ENCODE data around the gene RAB35. TPM values are rescaled to one million over a fixed set of nuclear protein-coding genes. Genes with fewer than 3 reads are reported as not detected.

Gene RAB35
- total RNA-seq, 1 donor from 2014 or later: 44.4 TPM

DNA sequence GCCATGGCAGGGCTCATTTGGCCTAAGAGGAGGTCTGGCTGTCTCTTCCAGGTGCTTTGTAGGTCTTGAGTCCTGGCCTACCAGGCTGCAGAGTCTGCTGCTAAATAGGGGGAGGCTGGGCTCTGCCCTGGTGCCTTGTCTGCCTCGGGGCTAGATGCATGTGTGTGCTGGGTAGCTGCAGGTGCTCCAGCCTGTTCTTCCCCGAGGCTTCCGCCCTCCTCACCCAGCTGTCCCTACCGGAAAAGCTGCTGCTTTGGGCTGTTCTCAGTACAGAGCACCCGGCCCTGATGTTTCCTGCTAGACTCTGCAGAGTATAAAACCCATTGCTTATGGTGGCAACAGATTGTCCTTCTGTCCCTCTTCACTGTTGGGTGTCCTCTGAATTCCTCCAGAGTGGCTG, 37.7 kb downstream of the RAB35 start:
- H3K27ac Mint-ChIP-seq (ENCODE audit: unreplicated experiment): no peak overlapping the region
- no peak overlapping the region for H3K4me3 Mint-ChIP-seq (ENCODE audit: unreplicated experiment)
- H3K9me3 Mint-ChIP-seq (ENCODE audit: low read depth): no peaks in the 10 kb centered on the region
- H3K36me3 Mint-ChIP-seq (ENCODE audit: low read depth): no peaks in the 10 kb centered on the region
- peaks cover 3% of the 10 kb centered on the region for H3K27me3 Mint-ChIP-seq (ENCODE audit: low read depth)
- TF ChIP-seq, protein P1, sequence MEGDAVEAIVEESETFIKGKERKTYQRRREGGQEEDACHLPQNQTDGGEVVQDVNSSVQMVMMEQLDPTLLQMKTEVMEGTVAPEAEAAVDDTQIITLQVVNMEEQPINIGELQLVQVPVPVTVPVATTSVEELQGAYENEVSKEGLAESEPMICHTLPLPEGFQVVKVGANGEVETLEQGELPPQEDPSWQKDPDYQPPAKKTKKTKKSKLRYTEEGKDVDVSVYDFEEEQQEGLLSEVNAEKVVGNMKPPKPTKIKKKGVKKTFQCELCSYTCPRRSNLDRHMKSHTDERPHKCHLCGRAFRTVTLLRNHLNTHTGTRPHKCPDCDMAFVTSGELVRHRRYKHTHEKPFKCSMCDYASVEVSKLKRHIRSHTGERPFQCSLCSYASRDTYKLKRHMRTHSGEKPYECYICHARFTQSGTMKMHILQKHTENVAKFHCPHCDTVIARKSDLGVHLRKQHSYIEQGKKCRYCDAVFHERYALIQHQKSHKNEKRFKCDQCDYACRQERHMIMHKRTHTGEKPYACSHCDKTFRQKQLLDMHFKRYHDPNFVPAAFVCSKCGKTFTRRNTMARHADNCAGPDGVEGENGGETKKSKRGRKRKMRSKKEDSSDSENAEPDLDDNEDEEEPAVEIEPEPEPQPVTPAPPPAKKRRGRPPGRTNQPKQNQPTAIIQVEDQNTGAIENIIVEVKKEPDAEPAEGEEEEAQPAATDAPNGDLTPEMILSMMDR (IDR thresholded peaks at IDR 0.05): no peak
- no peak for DNase-seq (ENCODE audit: low spot score)
- no peaks in the 10 kb centered on the region for H3K4me1 Mint-ChIP-seq (ENCODE audit: low read depth)

- no peaks in the 10 kb centered on the region for H3K4me1 Mint-ChIP-seq (ENCODE audit: low read depth)
- H3K9me3 Mint-ChIP-seq (ENCODE audit: low read depth): no peaks in the 10 kb centered on the region
- H3K4me3 Mint-ChIP-seq (ENCODE audit: unreplicated experiment): no peak overlapping the region
- H3K36me3 Mint-ChIP-seq (ENCODE audit: low read depth): no peaks in the 10 kb centered on the region
- TF ChIP-seq, protein P1 (IDR thresholded peaks at IDR 0.05): no peak
- H3K27me3 Mint-ChIP-seq (ENCODE audit: low read depth): peaks cover 3% of the 10 kb centered on the region
- no peak overlapping the region for H3K27ac Mint-ChIP-seq (ENCODE audit: unreplicated experiment)
- DNase-seq (ENCODE audit: low spot score): no peak
Measured at GRCh38 chr12:120077260-120077659, 39.3 kb downstream of the RAB35 start.

- Mint-ChIP-seq H3K36me3 (ENCODE audit: low read depth) (no peaks in the 10 kb centered on the region), H3K4me3 (ENCODE audit: unreplicated experiment) (no peak overlapping the region), H3K27ac (ENCODE audit: unreplicated experiment) (no peak overlapping the region), H3K9me3 (ENCODE audit: low read depth) (no peaks in the 10 kb centered on the region), H3K27me3 (ENCODE audit: low read depth) (peaks cover 6% of the 10 kb centered on the region), H3K4me1 (ENCODE audit: low read depth) (no peaks in the 10 kb centered on the region)
- TF ChIP-seq, protein P1 (IDR thresholded peaks at IDR 0.05): no peak
- DNase-seq (ENCODE audit: low spot score): no peak
Measured at GRCh38 chr12:120076651-120077050, 39.9 kb downstream of the RAB35 start.

DNA sequence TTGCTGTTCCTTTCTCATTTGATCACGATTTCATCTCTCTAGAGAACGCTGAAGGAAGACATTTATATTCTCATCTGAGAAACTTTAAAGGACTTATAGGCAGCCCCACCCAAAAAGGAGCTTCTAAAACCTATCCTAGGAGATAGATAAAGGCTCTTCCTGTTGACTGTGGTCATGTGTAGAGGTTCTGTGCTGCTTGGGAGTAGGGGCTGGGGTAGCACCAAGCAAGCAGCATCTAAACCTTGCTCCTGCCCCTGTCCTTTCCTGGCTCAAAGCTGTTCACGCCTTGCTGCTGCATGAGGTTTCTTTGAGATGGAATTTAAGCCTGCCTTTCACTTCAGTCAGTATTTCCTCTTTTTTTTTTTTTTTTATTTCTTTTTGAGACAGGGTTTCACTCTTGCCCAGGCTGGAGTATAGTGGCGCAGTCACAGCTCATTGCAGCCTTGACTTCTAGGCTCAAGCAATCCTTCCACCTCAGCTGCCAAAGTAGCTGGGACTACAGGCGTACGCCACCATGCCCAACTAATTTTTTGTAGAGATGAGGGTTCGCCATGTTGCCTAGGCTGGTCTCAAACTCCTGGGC, 41.4 kb downstream of the RAB35 start:
- Mint-ChIP-seq H3K4me1 (ENCODE audit: low read depth) (no peaks in the 10 kb centered on the region), H3K9me3 (ENCODE audit: low read depth) (no peaks in the 10 kb centered on the region), H3K27me3 (ENCODE audit: low read depth) (peaks cover 6% of the 10 kb centered on the region), H3K36me3 (ENCODE audit: low read depth) (no peaks in the 10 kb centered on the region), H3K27ac (ENCODE audit: unreplicated experiment) (no peak overlapping the region), H3K4me3 (ENCODE audit: unreplicated experiment) (no peak overlapping the region)
- TF ChIP-seq, protein P1 (IDR thresholded peaks at IDR 0.05): no peak
- no peak for DNase-seq (ENCODE audit: low spot score)

GRCh38 chr12:120072472-120073249, 43.9 kb downstream of the RAB35 start:
- no peaks in the 10 kb centered on the region for H3K4me1 Mint-ChIP-seq (ENCODE audit: low read depth)
- peaks cover 10% of the 10 kb centered on the region for H3K27me3 Mint-ChIP-seq (ENCODE audit: low read depth)
- no peak overlapping the region for H3K27ac Mint-ChIP-seq (ENCODE audit: unreplicated experiment)
- H3K4me3 Mint-ChIP-seq (ENCODE audit: unreplicated experiment): no peak overlapping the region
- no peak for DNase-seq (ENCODE audit: low spot score)
- TF ChIP-seq, protein P1 (IDR thresholded peaks at IDR 0.05): no peak
- H3K36me3 Mint-ChIP-seq (ENCODE audit: low read depth): no peaks in the 10 kb centered on the region
- no peaks in the 10 kb centered on the region for H3K9me3 Mint-ChIP-seq (ENCODE audit: low read depth)
